ENCODE measurements around the gene SLC22A23.

The SLC22A23 gene

DNA sequence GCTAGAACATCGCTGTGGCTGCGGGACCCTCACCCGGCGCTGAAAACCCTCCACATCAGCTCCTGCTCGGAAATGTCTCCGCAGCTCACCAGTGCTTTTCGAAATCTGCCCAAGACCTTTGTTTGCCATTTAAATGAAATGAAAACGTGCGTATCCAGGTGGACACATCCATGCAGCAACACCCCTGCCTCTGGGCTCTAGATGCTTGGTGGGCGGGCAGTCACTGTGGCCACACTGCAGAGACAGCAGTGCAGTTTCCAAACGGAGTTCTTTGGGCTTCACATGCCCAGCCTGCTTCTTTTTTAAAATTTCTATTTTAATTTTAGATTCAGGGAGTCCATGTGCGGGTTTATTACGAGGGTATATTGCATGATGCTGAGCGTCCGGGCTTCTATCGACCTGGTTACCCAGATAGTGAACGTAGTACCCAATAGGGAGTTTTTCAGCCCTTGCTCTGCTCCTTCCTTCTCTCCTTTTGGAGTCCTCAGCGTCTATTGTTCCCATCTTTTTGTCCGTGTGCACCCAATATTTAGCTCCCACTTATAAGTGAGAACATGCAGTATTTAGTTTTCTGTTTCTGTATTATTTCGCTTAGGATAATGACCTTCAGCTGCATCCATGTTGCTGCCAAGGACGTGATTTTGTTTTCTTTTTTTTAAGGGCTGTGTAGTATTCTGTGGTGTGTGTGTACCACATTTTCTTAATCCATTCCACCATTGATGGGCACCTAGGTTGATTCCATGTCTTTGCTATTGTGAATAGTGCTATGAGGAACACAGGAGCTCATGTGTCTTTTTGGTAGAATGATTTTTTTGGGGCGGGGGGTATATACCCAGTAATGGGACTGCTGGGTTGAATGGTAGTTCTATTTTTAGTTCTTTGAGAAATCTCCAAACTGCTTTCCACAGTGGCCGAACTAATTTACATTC is 224.6 kb downstream of the SLC22A23 start:
- H3K4me3 ChIP-seq (ENCODE audit: low read length) = peak overlapping the region; percentile 69

GRCh38 chr6:3231247-3232016 is 225.4 kb downstream of the SLC22A23 start:
- H3K4me3 ChIP-seq (ENCODE audit: low read length) = peak overlapping the region; percentile 69
- TF ChIP-seq, protein P1, sequence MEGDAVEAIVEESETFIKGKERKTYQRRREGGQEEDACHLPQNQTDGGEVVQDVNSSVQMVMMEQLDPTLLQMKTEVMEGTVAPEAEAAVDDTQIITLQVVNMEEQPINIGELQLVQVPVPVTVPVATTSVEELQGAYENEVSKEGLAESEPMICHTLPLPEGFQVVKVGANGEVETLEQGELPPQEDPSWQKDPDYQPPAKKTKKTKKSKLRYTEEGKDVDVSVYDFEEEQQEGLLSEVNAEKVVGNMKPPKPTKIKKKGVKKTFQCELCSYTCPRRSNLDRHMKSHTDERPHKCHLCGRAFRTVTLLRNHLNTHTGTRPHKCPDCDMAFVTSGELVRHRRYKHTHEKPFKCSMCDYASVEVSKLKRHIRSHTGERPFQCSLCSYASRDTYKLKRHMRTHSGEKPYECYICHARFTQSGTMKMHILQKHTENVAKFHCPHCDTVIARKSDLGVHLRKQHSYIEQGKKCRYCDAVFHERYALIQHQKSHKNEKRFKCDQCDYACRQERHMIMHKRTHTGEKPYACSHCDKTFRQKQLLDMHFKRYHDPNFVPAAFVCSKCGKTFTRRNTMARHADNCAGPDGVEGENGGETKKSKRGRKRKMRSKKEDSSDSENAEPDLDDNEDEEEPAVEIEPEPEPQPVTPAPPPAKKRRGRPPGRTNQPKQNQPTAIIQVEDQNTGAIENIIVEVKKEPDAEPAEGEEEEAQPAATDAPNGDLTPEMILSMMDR (conservative IDR thresholded peaks at IDR 0.05; ENCODE audit: low read length) = no peak
- DNase-seq (ENCODE audit: low read depth) = peak; percentile 75

More for the DNA sequence above, 224.6 kb downstream of the SLC22A23 start:
- no peak for DNase-seq (ENCODE audit: low read depth)
- TF ChIP-seq, protein P1 (conservative IDR thresholded peaks at IDR 0.05; ENCODE audit: low read length) = no peak

DNA sequence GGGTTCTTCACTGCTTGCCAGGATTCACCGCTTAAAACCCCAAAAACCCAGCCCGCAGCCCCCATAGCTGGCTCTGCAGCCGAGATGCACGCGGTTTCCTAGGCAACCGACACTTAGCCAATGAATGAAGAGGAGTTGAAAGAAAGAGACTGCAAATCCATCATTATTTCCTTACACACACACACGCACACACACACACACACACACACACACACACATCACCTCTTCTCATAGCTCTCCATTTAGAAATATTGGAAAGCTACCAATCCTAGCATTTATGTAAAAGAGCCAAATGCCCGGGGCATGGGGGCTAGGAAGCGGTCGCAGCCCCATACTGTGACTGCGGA is 226.0 kb downstream of the SLC22A23 start:
- TF ChIP-seq, protein P1 (conservative IDR thresholded peaks at IDR 0.05; ENCODE audit: low read length) = no peak
- DNase-seq (ENCODE audit: low read depth) = peak; percentile 21
- peak overlapping the region; percentile 69 for H3K4me3 ChIP-seq (ENCODE audit: low read length)

DNA sequence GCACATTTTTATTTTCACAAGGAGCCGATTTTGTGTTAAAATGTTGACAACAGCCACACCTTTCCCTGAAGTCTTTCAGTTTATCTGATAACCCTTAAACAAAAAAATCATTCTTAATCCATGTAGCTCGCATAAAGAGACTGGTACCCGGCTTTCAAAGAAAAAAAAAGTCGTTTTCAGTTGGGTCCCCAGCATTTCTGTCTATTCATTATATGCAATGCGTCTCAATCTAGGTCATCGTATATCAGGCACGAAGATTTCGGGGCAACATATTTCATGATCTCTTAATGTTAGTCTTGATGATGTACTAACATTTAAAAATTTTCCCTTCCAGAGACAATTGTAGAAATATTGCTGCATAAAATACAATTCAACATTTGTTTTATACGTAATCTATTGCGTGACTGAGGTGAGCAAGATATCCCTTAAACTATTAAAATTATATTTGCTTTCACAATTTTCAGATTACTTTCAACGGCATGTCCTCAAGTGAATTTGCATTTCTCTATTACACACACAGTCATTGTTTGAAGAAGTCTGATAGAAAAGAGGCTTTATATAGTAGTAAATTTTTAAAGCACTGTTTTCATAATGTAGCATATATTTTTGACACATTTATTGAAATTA is 226.5 kb downstream of the SLC22A23 start:
- TF ChIP-seq, protein P1 (conservative IDR thresholded peaks at IDR 0.05; ENCODE audit: low read length) = no peak
- H3K4me3 ChIP-seq (ENCODE audit: low read length) = no peak overlapping the region
- no peak for DNase-seq (ENCODE audit: low read depth)

DNA sequence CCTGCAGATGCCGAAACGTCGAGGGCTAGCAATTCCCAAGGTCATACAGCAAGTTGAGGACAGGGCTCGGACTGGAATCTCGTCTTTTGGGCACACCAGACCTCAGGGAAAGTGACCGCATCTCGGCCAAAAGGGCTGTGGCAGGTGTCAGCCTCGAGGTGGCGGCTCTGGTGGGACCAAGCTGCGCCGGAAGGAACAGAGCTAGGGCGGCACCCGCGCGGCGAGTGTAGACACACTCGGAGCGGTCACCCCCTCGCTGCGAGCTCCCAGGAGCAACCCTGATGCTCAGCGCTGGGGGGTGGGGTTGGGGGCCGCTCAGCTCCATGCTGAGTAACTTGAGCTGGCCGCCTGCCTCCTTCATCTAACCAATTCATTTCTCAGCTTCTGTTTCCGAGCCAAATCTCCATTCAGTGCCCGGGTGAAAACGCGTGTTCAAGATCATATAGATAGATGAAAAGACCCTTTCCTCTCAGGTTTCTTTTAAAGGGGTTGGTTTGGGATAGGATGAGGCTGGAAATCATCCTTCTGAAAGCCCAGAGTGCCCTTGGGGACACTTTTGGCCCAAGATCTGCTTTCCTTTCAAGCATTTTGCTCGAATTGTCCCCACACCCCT is 227.2 kb downstream of the SLC22A23 start:
- TF ChIP-seq, protein P1 (conservative IDR thresholded peaks at IDR 0.05; ENCODE audit: low read length) = no peak
- no peak overlapping the region for H3K4me3 ChIP-seq (ENCODE audit: low read length)
- no peak for DNase-seq (ENCODE audit: low read depth)

- TF ChIP-seq, protein P1 (conservative IDR thresholded peaks at IDR 0.05; ENCODE audit: low read length) = no peak
- no peak overlapping the region for H3K4me3 ChIP-seq (ENCODE audit: low read length)
- DNase-seq (ENCODE audit: low read depth) = no peak
These were observed 227.9 kb downstream of the SLC22A23 start for GRCh38 chr6:3228771-3229565.
